AG08396 (cell line): ENCODE measurements around the gene ARL9.

Source experiments
- DNase-seq: peaks from one replicate; pipeline ENCODE4 v3.0.0; 2012; ENCODE audit warnings: low spot score, mixed read lengths

The ARL9 gene, protein sequence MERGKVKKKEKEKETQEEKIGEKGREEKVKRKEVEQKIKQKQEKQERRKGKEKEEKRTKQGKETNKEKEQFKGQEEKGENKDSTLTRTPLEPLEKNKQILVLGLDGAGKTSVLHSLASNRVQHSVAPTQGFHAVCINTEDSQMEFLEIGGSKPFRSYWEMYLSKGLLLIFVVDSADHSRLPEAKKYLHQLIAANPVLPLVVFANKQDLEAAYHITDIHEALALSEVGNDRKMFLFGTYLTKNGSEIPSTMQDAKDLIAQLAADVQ

DNA sequence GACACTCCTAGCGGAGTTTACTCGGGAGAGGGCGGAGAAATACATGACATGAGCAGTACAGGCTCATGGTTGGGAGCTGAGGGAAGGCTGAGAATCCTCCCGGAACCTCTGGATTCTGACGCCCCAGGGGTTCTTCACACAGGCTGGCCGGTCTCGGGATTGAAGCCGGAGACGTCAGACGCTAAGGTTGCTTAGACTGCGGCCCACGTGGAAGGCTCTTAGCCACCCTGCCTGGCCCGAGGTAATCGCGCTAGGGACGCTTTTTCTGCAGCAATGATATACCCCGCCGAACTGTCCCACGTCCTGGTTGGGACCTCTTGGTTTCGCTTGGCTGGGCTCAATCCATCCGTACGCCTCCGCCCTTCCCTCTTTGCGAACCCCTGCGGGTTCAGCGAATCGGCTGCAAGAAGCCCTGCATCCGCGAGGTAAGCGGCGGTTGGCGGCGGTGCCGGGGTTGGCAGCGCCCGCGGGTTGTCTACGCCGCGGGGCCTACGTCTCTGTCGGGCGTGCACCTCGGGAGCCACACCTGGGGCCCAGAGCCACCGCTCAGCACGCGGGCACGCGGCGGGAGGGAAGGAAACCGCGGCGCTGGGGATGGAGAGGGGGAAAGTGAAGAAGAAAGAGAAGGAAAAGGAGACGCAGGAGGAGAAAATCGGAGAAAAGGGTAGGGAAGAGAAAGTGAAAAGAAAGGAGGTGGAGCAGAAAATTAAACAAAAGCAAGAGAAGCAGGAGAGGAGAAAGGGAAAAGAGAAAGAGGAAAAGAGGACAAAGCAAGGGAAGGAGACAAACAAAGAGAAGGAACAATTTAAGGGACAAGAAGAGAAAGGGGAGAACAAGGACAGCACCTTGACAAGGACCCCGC is at the start of gene ARL9:
Gene ARL9, plus strand, starts transcription at position 523 of the 862 bp plus-strand sequence. Its CDS starts 72 bp downstream, at position 595.
- peak; percentile 59 for DNase-seq

DNA sequence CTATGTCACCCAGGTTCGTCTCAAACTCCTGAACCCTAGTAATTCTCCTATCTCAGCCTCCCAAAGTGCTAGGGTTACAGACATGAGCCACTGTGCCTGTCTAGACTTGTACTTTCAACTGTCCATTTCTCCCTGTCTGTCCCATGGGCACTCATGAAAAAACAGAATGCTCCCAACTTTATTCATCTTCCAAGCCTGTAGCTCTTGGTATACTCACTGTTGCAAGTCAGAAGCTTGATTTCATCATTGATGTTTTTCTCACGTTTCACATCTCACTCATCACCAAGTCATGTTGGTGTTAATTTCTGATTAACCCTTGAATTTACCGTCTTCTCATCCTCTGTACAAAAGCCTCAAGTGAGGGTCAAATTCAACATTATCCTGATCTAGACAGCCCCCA is 45.5 kb upstream of the ARL9 start:
- no peak for DNase-seq

DNA sequence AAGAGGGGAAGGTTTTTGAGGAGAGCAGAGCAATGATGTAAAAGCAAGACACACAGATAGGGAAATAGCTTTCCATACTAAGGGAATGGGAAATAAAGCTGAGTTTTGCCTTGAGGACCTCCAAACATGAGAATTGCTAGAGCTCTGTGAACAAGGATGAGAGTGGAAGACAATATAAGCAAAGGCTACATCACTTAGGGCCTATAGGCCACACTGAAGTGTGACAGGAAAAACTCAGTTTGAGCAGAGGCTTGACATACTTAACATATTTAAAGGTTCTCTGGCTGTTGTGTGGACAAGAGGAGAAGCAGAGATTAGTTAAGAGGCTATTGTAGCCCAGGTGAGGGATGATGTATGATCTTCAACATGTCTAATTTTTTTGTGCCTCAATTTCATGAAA is 43.4 kb upstream of the ARL9 start:
- no peak for DNase-seq

DNA sequence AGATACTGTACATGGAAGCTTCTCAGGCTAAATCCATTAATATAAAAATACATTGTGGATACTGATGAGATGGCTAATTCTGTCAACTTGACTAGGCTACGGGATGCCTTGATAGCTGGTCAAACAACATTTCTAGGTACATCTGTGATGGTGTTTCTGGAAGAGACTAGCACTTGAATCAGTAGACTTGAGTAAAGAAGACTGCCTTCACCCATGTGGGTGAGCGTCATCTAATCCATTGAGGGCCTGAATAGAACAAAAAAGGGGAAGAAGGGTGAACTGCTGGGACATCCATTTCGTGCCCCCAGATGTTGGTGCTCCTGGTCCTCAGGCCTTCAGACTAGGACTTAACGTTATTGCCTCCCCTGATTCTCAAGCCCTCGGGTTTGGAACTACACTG is 41.9 kb upstream of the ARL9 start:
- no peak for DNase-seq

DNA sequence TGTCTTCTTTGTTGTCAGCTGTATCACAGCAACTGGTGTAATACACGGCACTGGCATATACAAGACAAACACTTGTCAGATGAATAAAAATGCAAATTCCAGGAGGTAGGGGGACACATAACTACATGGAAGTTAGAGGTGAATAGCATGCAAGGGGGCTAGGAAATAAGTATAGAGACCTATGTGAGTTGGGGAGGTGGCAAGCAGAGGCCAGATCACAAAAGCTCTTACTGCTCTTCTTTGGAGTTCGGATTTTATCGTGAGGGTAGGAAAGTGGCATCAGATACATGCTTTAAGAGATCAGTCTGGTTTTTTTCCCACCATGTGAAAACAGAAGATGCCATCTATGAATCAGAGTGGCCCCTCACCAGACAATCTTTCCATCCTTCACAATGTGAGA is 41.0 kb upstream of the ARL9 start:
- DNase-seq, result no peak

DNA sequence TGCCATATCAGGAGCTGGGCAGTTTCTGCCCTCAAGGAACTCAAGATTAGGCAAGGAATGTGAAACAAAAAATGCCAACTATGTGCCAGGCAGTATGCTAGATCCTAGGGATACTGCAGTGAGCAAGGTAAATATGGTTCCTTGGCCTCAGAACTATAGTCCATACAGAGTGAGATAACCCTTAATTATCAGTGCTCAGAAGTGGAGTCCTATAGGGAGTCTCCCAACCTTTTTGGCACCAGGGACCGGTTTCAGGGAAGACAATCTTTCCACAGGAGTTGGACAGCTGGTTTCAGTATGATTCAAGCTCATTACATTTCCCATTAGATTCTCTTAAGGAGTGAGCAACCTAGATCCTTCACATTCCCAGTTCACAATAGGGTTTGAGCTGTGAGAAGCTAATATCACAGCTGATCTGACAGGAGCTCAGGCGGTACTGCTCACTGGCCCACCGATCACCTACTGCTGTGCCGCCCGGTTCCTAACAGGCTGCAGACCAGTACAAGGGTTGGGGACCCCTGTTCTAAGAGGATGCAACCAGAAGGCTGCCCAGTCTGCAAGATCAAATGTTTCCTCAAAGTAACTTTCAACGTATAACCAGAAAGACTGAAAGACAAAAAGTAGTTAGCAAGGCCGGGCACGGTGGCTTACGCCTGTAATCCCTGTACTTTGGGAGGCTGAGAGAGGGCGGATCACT is 39.8 kb upstream of the ARL9 start:
- DNase-seq, result no peak

DNA sequence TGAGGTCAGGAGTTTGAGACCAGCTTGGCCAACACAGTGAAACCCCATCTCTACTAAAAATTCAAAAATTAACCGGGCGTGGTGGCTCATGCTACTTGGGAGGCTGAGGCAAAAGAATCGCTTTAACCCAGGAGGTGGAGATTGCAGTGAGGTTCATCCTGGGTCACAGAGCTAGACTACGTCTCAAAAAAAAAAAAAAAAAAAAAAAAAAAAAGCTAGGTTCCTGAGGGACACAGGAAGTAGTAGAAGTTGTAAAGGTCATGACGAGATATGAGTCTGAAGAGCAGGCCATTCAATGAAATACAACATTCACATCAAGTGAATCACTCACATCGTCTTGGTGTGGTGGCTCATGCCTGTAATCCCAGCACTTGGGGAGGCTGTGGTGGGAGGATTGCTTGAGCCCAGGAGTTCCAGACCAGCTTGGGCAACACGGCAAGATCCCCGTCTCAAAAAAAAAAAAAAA is 39.3 kb upstream of the ARL9 start:
- DNase-seq, result peak; percentile 82

DNA sequence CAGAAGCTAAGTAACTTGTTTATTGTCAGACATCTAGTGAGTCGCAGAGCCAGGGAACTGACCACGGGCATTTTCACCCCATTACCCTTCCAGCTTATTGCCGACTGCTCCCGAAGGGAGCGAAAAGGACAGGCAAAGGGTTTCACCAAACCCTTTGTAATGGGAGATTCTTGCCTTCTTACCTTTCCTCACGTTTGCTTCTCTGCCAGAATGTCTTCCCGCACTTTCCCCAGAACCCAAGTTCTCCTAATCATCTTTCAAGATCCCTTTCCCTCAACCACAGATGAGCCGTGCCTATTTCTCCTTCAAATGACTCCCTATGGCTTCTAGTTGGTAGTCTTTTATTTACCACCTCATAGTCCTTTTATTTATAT is 38.7 kb upstream of the ARL9 start:
- peak; percentile 18 for DNase-seq

DNA sequence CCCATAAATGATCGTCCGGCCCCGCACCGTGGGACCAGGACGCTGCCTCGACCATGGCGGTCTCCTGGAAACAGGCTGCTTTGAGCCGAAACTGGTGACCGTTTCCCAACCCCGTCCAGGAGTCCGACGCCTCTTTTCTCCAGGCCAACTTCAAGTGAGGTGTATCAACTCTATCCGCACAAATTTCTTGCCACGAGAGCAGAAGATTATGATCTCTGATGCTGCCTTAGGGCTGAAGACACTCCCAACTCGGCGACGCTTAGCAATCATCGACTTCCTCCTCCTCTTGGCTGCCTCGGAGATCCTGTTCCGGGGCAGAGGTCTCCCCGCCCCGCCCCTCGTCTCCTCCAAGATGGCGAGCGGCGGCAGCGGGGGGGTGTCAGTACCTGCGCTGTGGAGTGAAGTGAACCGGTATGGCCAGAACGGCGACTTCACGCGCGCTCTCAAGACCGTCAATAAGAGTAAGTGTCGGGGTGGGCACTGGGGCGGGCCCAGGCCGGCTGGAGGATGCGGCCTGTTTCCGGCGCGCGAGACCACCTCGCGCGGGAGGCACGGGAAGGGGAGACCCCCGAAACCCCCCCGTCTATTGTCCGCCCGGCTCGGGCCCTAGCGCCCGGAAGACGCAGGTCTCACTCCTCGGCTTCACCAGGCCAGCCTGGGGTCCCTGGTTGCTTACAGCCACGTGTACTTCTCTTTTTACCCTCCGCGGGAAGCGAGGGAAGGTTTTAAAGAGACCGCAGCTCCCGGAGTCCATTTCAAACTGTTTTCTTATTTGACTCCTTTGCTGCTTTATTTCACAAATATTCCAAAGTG is 38.1 kb upstream of the ARL9 start, which contains the start of gene SRP72:
Gene SRP72, plus strand, starts transcription at position 334 of the 813 bp plus-strand sequence. Its CDS starts 19 bp downstream, at position 353.
- peak; percentile 92 for DNase-seq

DNA sequence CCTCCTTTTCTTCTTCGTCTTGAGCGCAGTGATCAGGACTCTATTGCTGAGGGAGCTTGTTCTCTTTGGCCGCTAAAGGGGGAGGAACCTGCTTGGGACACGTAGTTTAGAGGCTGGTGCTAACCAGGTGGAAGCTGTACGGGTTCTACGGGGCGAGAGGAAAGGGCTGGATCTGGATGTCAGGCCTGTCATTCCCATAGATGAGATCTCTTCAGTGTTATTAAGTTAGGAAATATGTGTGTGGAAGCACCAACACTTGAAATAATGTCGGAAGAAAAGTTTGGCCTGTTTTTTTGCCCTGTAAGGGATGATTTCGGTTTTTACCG is 37.5 kb upstream of the ARL9 start:
- no peak for DNase-seq

DNA sequence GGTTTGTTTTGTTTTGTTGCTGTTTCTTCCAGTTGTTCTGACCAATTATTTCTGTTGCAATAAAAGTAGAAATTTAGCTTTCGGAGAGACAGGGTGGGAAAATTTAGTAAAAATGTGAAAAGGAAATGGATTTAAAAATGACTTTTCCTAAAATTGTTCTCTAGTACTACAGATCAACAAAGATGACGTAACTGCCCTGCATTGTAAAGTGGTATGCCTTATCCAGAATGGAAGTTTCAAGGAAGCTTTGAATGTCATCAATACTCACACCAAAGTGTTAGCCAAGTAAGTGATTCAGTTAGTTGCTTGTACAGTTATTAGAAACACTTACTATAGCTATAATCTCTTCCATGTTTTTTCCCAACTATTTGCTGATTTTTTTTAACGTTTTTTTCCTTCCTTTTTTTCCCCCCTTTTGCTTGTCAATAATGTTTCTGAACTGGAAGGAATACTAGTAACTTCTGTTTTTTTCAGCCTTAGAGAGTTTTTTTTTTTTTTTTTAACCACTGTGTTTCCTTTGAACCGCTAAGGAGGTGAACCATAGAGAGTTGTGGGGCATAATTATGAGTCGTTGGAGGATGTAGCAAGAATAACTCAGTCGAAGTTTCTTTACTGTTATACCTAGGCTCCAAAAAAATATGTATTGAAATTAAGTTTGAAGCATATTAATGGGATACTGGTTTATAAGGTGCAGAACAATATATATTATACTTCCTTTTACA is 35.9 kb upstream of the ARL9 start:
- no peak for DNase-seq

DNA sequence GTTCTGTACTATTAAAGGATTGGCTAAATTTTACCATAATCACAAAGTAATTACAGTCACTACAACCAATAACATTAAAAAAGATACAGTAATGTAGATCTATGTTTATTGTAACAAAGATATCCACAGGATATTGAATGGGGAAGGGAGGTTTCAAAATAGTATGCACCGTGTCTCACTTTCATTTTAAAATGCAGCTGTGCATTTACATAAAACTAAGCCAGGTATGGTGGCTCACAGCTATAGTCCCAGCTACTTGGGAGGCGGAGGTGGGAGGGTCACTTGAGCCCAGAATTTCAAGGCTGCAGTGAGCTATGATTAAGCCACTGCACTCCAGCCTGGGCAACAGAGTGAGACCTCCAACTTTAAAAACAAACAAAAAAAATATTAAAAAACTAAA is 29.7 kb upstream of the ARL9 start:
- DNase-seq, result no peak

DNA sequence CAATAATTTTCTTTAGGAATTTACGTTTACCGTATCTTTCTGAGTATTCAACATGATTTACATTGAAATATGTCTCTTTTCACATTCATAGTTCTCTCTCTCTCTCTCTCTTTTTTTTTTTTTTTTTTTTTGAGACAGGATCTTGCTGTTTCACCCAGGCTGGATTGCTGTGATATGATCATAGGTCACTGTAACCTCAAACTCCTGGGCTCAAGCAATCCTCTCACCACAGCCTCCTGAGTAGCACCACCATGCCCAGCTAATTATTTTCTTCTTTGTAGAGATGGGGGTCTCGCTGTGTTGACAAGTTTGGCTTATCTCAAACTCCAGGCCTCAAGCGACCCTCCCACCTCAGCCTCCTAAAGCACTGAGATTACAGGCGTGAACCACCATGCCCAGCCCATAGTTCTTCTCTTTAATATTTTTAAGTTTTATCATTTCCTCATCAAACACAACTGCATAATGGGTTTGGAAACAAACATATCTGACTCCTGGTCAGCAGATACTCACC is 28.3 kb upstream of the ARL9 start:
- no peak for DNase-seq

DNA sequence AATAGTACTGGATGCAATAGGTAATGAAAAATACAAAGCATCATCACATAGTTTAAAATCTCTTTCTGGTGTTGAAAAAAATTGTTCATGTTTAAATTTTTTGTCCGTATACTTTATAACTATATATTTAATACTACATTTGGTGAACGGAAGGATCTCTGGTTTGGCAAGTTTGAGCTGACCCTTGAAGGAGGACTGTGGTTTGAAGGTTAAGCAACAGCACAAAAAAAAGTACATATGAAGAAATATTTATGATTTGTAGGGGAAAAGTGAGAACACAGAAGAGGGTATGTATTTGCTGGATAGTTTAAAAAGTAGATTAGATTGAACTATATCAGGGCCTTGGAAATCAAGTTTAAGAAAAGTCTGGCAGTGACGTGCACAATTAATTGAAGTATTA is 24.9 kb upstream of the ARL9 start:
- DNase-seq, result no peak

DNA sequence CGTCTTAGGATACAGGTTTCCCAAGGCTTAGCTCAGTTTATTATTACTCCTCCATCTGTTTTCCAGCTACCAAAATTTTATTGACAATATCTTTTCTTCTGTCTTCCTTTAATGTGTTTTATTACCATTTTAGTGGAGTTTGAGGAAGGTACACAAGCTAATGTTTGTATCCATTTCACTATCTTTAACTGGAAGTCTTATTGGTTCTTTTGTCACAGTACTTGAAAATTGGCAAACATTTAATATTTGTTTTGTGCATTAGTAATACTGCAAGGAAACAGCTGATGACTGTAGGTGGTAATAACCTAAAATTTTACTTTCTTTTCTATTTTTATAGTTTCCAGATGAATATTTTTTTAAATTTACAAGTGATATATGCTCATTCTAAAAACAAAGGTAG is 9.3 kb upstream of the ARL9 start:
- no peak for DNase-seq

DNA sequence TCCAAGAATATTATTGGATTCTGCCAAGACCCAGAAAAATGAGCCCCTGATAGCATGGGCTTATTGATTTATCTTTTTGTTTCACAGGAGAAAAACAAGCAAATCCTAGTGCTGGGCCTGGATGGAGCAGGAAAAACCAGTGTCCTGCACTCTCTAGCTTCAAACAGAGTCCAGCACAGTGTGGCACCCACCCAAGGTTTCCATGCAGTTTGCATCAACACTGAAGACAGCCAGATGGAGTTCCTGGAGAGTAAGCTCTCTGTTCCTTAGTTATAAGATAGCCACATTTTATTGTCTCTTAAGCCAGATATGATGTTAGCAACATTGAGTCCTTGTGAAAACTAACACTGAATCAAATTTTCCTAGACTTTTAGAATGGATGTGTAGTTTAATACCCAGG is 5.5 kb downstream of the ARL9 start:
- no peak for DNase-seq

DNA sequence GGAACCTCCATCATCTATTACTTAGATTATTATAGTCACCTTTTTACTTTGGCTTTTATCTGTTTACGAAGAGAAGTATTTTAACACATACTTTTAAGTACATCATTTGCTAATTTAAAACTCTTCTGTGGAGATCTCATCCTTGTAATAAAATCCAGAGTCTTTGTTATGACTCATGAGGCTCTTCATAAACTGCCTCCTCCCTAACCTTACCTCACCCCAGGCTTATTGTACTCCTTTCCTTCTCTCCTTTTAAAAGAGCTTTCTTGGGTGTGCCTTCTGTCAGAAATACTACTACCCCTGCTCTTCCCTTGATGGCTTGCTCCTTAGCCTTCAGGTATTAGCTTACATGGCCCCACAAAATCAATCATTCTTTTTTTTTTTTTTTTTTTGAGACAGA is 6.6 kb downstream of the ARL9 start:
- DNase-seq, result peak; percentile 28

DNA sequence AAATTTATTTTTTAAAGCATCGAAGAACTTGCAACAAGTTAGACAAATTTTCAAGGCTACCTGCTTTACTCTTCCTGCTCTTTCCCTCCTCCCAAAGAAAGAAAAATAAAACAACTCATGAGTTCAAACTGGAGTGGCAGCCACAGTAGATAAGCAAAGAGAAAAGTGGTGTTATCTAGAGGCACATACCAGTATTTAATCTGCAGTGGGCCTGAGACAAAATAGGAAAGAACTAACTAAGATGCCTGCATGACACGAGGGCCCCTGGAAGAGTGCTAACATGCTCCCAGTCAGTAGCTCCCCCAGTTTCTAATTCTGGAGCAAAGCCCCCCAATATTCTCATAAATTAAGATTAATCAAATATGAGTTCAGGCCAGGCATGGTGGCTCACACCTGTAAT is 7.9 kb downstream of the ARL9 start:
- DNase-seq, result no peak

DNA sequence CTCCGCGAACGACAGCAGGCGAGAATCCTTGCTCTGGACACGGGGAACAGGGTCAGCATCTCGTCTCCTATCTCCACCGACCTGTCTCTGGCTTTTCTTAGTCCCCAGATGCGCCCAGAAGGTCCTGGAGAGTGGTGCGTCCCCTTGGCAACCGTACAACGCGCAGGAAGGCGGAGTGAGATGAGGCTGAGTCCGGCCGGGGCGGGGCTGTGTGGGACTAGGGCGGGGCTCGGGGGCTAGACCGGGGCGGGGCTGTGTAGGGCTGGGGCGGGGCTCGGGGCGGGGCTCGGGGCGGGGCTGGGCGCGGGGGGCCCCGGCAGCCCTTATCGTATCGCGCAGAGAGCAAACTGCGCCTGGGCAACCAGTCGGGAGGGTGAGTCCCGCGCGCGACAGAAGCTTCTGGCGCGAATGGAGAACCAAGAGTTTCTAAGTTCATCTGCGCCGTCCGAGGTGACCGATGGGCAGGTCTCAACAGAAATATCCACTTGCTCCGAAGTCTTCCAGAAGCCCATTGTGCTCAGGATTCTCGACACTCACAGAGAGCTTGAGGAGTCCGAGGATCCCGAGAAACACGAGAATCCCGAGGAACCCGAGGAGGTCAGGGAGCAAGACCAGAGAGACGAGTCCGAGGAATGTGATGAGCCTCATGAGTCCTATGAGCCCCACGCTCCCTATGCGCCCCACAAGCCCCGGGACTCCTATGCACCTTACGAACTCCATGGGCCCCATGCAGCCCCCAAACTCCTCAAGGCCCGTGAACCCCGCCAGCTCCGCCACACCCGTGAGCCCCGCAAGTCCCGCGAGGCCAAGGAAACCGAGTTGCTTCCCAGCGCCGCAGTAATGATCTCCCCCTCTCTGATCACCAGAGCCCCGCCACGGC is 24.9 kb downstream of the ARL9 start:
- DNase-seq, result peak; percentile 95

DNA sequence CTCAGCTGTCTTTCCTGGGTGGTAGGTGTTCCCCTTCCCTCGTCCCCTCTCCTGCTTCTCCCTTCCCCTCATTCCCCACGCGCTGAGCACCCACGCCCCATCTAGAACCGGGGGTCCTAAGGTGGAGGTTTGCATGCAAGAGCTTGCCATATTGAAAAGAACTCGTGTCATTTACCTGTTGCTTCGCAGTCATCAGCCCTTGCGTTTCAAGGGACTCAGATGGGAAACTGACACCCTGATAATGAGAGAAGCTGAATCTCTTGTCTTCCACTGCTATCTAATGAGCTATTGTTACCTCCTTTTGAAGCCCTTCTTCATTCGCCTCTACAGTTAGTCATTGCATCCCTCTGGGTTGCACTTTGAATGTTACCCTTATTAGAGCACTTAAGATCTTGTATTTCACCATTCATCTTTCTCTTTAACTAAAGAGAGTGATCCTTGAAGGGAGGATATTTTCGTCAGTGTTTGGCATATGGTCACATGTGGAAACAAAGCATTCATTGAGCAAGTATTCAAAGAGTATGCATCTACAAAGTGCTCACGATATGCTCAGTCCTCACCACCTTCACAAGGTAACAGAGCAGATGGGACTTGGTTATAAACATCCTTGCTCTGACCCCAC is 25.7 kb downstream of the ARL9 start:
- DNase-seq, result no peak
